GM18502 (cell line): ENCODE data around the gene CELF2.
"Not testable (repeated sequence)": the region's sequence is repeated elsewhere in the genome, so short reads cannot be mapped to it uniquely, and the experiment has no call there.

Experiments used
- ATAC-seq: cut with Tn5 transposase; IDR thresholded peaks from one replicate; pipeline ENCODE4 v1.9.1; 2021; ENCODE audit warnings: mild to moderate bottlenecking; ENCODE audit not compliant: unreplicated experiment, poor library complexity

CELF2 gene

GRCh38 chr10:11184093-11184492, 166.4 kb downstream of the CELF2 start:
- no peak for ATAC-seq

DNA sequence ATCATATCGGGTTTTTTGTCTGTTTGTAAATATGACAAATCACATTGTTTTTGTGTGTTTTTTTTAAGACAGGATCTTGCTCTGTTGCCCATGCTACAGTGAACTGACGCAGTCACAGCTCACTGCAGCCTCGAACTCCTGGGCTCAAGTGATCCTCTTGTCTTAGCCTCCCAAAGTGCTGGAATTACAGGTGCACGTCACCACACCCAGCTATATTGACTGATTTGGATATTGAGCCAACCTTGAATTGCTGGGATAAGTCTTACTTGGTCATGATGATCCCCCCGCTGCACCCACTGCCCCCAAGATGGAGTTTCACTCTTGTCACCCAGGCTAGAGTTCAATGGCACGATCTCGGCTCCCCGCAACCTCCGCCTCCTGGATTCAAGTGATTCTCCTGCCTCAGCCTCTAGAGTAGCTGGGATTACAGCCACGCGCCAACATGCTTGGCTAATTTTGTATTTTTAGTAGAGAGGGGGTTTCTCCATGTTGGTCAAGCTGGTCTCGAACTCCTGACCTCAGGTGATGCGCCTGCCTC, 167.5 kb downstream of the CELF2 start:
- not testable (repeated sequence) for ATAC-seq

DNA sequence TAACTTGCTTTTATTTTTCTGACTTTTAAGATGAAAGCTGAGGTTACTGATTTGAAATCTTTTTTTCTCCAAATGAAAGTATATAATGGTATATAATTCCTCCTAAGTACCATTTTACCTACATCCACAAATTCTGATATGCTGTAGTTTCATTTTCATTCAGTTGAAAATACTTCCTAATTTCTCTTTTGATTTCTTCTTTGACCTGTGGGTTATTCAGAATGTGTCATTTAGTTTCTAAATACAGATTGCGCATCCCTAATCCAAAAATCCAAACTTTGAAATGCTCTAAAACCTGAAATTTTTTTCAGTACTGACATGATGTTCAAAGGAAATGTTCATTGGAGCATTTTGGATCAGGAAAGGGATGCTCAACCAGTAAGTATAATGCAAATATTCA, 168.7 kb downstream of the CELF2 start:
- ATAC-seq, result no peak

DNA sequence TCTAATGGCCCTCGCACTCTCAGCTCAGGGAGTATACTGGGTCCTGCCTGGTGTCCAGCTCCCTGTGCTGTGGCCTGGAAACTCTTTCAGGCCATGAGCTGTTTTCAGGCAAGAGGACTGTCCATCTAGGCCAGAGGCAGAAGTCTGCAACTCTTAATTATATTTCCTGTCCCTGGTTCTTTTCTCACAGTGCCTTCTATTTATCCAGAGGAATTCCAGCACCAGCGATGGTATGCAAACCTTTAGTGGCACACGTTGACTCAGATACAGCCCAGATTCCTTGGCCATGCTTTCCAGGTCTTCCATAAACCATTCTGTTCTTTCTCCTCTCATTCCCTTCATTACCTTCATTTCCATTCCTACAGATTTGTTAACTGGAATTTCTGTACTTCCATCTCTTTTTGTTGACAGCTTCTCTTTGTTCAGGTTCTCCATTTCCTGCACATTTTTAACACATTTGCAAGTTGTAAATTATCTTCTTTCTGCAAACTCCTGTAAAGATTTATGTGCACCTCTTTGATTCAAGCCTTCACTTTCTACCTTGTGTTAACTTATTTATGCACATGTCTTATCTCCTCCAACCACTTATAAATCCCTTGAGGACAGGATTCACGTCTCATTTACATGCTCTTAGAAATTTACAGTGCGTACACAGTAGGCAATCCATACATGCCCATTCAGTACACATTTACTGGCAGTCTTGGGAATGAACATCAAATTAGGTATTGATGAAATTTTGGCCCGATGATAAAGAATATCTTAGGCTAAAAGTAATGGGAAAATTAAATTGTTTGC, 172.1 kb downstream of the CELF2 start:
- no peak for ATAC-seq

GRCh38 chr10:11191190-11191589, 173.5 kb downstream of the CELF2 start:
- no peak for ATAC-seq

- ATAC-seq, result no peak
These were observed 174.0 kb downstream of the CELF2 start for GRCh38 chr10:11191678-11192077.

- no peak for ATAC-seq
These were observed 174.8 kb downstream of the CELF2 start for GRCh38 chr10:11192304-11193000.

- ATAC-seq, result no peak
These were observed 175.4 kb downstream of the CELF2 start for GRCh38 chr10:11193001-11193551.

DNA sequence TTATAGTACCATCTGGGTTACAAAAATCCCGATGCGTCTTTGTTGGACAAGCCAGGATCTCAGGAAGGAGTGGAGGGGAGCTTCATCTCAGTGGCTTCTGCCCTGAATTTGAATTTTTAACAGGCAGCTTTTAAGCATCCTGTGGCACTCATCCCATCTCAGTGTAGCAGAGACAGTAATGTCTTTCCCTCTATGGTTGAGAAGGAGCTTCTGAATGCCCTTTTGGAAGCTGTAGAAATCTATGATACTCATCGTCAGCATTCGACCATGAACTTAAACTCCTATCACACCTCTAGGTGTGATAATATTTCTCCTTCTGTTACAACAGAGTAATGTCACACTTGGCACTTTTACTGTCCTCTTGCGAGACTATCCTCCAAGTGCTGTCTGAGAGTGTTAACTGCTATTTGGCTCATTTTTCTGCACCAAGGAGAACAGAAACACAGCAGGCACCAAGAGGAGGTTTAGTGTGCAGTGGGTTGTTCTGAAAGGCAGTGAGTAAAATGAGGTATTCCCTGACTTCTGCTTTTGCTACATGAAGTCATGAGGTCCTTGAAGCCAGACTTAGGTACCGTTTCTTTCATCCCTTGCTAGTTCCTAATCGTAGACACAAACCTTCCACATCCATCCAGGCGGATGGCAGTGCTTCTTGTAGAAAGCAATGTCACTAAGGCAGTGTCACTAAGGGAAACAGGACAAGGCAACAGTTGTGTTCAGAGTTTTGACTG, 177.4 kb downstream of the CELF2 start:
- ATAC-seq, result no peak

DNA sequence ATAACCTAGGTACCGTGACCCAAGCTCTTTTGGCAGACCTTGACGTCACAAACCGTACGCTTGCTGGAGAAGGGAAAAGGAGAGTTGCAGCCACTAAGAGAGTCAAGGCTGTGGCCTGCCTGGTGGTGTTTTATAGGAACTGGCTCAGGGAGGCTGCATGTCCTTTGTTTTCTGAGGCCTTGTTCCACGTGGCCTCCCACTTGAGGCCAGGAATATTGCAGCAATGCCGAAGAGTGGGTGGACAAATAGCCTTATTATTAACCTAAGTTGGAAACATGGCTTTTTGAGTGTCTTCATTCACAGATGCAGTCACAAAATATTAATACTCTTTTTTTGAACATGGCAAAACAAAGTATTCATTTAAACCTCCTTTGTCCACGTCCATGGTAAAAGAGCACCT, 178.0 kb downstream of the CELF2 start:
- ATAC-seq, result no peak

GRCh38 chr10:11197266-11197712, 179.6 kb downstream of the CELF2 start:
- peak; percentile 82 for ATAC-seq

- ATAC-seq, result no peak
These were observed 180.2 kb downstream of the CELF2 start for GRCh38 chr10:11197878-11198277.

GRCh38 chr10:11201911-11202310, 184.2 kb downstream of the CELF2 start:
- ATAC-seq, result no peak

DNA sequence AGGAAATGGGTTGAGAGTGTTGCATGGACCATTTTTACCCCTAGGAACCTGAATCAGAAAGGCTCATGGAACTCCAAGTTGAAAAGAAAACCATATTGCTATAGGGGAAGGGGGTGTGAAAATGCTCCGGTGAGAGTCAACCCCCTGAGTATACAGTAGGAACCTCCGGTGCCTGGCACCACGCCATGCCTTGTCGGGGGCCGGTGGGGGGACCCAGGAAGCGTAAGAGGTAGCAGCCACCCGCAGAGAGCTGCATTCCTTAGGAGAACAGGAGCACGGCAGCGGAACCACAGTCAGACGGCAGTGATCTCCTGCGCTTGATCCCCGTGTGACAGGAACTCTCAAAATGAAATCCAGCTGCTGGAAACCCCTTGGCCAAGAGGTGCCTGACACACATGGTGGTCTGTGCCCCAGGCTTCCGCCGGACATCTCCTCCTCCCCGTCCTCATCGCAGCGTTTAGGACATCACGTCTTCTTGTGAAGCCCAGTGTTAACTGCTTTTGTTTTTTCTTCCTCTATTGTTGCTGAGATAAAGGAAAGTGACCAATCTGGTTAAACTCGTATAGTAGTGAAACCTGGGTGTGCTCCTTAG, 186.8 kb downstream of the CELF2 start:
- no peak for ATAC-seq

DNA sequence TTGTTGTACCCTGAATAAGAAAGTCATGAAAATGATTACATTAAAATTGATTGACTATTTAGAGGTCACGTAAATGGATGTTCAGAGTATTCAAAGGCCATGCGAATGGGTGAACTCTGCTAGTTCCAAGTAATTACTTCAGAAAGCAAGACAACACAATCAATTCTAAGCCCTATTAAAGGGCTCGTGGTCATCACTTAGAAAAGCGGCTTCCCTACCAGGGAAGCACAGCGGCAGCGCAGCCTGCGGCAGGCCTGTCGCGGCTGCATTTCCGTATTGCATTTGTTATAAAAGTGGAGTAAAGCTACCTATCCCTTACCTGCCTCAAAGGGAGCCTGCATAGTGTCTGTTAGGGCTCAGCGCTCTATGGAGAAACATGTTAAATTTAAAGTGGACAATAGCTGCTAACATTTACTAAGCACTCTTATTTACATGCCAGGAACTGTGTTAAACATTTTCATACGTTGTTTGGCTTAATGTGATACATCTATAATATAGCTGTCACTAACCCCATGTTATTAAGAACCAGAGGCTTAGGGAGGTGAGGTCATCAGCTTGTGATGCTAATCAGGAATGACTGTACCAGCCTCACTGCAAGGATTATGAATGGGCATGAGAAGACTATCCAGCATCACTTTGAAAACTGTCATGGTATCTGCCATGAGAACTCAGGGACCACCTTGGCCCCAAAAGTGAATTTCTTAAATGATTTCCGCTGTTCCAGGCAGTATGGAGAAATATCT, 187.5 kb downstream of the CELF2 start:
- no peak for ATAC-seq

GRCh38 chr10:11206676-11207559, 189.2 kb downstream of the CELF2 start:
- ATAC-seq, result no peak

- no peak for ATAC-seq
These were observed 189.8 kb downstream of the CELF2 start for GRCh38 chr10:11207560-11207844.

- no peak for ATAC-seq
These were observed 190.6 kb downstream of the CELF2 start for GRCh38 chr10:11208243-11208642.
